Uterus (tissue), 4 donors: Measurements from ENCODE around the gene ESRP2. TPM values are rescaled to one million over a fixed set of nuclear protein-coding genes. Genes with fewer than 3 reads are reported as not detected.
A peak's percentile ranks its signal among the peaks of the same experiment; 100 is the strongest.

ENCODE experiments used
- DNase-seq, 2 donors: peaks; one replicate each; pipeline ENCODE4 v3.0.0-alpha.2; 2019 to 2020
- H3K27ac ChIP-seq, 2 donors: fragments of 200-600 bp; sonication (generic); 1 replicate in 1 of 2; 2 replicates in 1 of 2; pipeline ENCODE4 v1.5.1; 2016 to 2018
- H3K27me3 ChIP-seq, 2 donors: fragments of 200-600 bp; sonication (generic); one replicate each; pipeline ENCODE4 v1.5.1; 2018 to 2019; ENCODE audit warnings: control low read depth in 1 of 2
- H3K36me3 ChIP-seq, 2 donors: fragments of 200-600 bp; sonication (generic); one replicate each; pipeline ENCODE4 v1.5.1; 2019; ENCODE audit warnings: control low read depth in 1 of 2
- H3K4me1 ChIP-seq, 2 donors: fragments of 200-600 bp; sonication (generic); one replicate each; pipeline ENCODE4 v1.5.1; 2018 to 2019; ENCODE audit warnings: control low read depth in 1 of 2
- H3K4me3 ChIP-seq, 2 donors: fragments of 200-600 bp; sonication (generic); 1 replicate in 1 of 2; 2 replicates in 1 of 2; pipeline ENCODE4 v1.5.1; 2018 to 2019; ENCODE audit warnings: mild to moderate bottlenecking in 1 of 2
- H3K9me3 ChIP-seq, 2 donors: fragments of 200-600 bp; sonication (generic); one replicate each; pipeline ENCODE4 v1.5.1; 2019; ENCODE audit warnings: control low read depth in 1 of 2
- CTCF ChIP-seq, 4 experiments: fragments of 200-600 bp in 2 of 4; fragments of 450-650 bp in 2 of 4; sonication (generic) in 2 of 4; IDR thresholded peaks; one replicate each; pipeline ENCODE4 v1.5.1; 2016 to 2019; ENCODE audit warnings: antibody characterized with exemption in 4 of 4, mild to moderate bottlenecking in 2 of 4, moderate library complexity in 1 of 4
- POLR2A ChIP-seq, 2 donors: fragments of 450-650 bp; IDR thresholded peaks; one replicate each; pipeline ENCODE4 v1.6.1; 2016; ENCODE audit warnings: antibody characterized with exemption in 2 of 2, mild to moderate bottlenecking in 1 of 2, moderate library complexity in 1 of 2
- intact Hi-C: fragments of 100-400 bp; cut with DNase I; formaldehyde crosslinking; loops from one replicate; pipeline ENCODE4 v1.15.1; 2023; ENCODE audit warnings: low total_unique reads
- total RNA-seq, 4 donors: library from RNA; depleted of rRNA in 3 of 4; stranded (reverse); fragments of >200 nt in 3 of 4; gene quantifications; one replicate each; pipeline versions ENCODE4 v1.1.0 to v1.2.4, GENCODE V29; 2014 to 2023
- donor health status: DM: yes; HTN: yes; CAD: no.

ESRP2 gene
- total RNA-seq, 4 donors from 2014 or later, result 0.26 to 5.3 (median 0.50) TPM

DNA sequence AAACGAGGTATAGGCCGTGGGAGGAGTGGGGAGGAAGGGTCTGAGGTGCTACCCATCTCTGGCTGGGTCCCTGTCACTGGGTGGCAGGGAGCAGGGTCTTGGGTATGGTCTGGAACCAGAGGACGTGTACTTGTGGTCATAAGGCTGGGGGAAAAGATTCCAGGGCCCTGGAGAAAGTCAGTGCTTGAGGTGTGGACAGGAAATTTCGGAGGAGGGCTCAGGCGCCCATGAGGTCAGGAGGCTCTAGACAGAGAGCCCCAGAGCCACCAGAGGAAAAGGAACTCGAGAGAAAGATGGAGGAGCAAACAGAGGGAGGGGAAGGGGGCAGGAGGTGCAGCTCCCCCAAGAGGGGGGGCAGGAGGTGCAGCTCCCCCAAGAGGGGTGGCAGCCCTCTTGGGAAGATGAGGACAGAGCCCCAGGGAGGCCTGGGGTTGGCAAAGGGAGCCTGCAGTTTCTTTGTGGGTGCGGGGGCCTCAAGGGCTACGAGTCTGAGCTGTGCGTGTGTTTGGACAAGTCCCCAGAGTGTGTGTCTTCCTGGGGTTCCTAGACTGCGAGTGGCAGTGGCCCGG is 27.7 kb upstream of the ESRP2 start:
- peak overlapping the region; percentile 63 to 65 for H3K4me3 ChIP-seq
- H3K9me3 ChIP-seq, result no peaks in the 10 kb centered on the region
- intact Hi-C loops, result loop anchor here (5.0 kb wide), 2 partner anchors 49 to 64 kb away; partner anchors contain the start of genes PRMT7 and SLC7A6OS
- no peaks in the 10 kb centered on the region for H3K36me3 ChIP-seq
- DNase-seq, result no peak
- no peaks in the 10 kb centered on the region for H3K4me1 ChIP-seq
- TF ChIP-seq CTCF (IDR thresholded peaks at IDR 0.05), result no peak
- no peak for TF ChIP-seq POLR2A (IDR thresholded peaks at IDR 0.05)
- no peaks in the 10 kb centered on the region for H3K27me3 ChIP-seq
- peak overlapping the region; percentile 89 to 94 for H3K27ac ChIP-seq

DNA sequence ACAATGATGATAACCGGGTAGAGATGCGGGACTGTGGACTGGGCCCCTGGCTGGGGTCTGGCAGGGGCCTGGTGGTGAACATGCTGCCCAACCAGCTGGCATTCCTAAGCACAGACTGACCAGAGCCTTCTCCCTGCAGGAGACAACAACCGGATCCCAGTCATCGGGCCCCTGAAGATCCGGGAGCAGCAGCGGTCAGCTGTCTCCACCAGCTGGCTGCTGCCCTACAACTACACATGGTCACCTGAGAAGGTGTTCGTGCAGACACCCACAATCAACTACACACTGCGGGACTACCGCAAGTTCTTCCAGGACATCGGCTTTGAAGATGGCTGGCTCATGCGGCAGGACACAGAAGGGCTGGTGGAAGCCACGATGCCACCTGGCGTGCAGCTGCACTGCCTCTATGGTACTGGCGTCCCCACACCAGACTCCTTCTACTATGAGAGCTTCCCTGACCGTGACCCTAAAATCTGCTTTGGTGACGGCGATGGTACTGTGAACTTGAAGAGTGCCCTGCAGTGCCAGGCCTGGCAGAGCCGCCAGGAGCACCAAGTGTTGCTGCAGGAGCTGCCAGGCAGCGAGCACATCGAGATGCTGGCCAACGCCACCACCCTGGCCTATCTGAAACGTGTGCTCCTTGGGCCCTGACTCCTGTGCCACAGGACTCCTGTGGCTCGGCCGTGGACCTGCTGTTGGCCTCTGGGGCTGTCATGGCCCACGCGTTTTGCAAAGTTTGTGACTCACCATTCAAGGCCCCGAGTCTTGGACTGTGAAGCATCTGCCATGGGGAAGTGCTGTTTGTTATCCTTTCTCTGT is 23.3 kb upstream of the ESRP2 start:
- Histone ChIP-seq H3K4me3 (no peak overlapping the region), H3K27me3 (no peaks in the 10 kb centered on the region), H3K9me3 (no peaks in the 10 kb centered on the region), H3K27ac (no peak overlapping the region), H3K4me1 (no peaks in the 10 kb centered on the region), H3K36me3 (no peaks in the 10 kb centered on the region)
- DNase-seq, result no peak
- no peak for TF ChIP-seq CTCF (IDR thresholded peaks at IDR 0.05)
- no peak for TF ChIP-seq POLR2A (IDR thresholded peaks at IDR 0.05)
- intact Hi-C loops, result no loop called here

DNA sequence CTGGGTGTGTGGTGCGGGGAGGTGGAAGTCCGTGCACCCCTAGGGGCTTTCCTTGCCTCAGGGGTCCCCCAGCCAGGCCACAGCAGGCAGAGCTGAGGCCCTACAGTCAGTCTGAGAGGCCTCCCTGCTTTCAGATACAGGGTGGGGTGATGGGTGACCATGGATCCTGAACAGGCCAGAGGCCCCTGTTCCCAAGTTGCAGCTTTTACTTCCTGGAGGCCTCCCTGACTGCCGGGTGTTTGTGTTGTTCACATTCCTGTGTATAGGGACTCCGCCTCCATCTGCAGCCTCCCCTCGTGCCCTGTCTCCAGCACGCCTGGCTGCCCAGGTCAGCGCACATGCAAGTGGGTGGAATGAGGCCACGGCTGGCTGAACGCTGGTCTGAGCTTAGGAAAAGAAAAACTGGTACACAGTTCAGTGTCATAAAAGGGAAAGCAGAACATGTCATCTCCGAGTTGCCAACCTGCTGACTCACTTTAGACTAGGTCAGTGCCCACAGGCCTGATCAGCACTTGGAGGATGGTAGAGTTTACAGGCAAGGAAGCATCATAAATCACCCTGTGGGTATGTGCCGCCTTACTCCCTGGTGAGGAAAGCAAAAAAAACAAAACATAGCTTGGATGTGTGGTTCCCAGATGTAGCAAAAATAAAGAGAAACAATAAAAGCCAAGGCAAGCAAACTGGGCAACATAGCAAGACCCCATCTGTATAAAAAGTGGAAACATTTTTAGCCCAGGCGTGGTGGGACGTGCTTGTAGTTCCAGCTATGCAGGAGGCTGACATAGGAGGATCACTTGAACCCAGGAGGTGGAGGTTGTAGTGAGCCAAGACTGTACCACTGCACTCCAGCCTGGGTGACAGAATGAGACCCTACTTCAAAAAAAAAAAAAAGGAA is 22.2 kb upstream of the ESRP2 start:
- DNase-seq, result no peak

DNA sequence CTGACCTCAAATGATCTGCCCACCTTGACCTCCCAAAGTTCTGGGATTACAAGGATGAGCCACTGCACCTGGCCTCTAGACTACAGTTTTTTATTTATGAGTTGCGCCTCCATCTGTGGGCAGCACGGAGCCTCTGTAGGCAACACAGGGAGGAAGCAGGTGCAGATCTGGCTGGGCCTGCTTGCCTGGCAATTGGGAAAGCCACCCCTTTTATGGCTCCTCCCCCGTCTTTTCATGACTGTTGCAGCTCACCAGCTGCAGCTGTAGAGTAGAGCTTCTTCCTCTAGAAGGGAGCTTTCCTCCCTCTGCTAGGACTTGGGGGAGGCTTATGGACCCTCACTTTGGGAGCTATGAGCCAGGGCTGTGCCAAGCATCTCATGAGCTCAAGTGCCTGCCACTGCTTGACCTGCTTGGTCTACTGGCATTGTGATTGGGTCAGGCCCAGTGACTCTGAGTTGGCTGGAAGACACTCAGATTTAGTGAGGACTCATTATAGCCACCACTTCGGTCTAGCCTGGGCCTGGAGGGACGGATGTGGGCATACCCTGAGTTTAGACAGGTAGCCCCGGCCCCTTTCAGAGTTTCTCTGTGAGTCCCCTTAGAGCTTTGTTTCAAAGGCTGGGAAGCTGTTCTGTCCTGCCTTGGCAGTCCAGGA is 21.5 kb upstream of the ESRP2 start:
- H3K27ac ChIP-seq, result peak overlapping the region in 1 of 2 donors; percentile 31
- H3K4me1 ChIP-seq, result no peaks in the 10 kb centered on the region
- no peak for TF ChIP-seq POLR2A (IDR thresholded peaks at IDR 0.05)
- no peak for TF ChIP-seq CTCF (IDR thresholded peaks at IDR 0.05)
- H3K4me3 ChIP-seq, result no peak overlapping the region
- H3K27me3 ChIP-seq, result no peaks in the 10 kb centered on the region
- DNase-seq, result no peak
- intact Hi-C loops, result no loop called here
- no peaks in the 10 kb centered on the region for H3K9me3 ChIP-seq
- H3K36me3 ChIP-seq, result no peaks in the 10 kb centered on the region

More for the DNA sequence above, 22.2 kb upstream of the ESRP2 start:
- Histone ChIP-seq H3K36me3 (no peaks in the 10 kb centered on the region), H3K27ac (peak overlapping the region in 1 of 2 donors; percentile 31), H3K27me3 (no peaks in the 10 kb centered on the region), H3K4me3 (no peak overlapping the region), H3K9me3 (no peaks in the 10 kb centered on the region), H3K4me1 (no peaks in the 10 kb centered on the region)
- TF ChIP-seq POLR2A (IDR thresholded peaks at IDR 0.05) (no peak), CTCF (IDR thresholded peaks at IDR 0.05) (no peak)
- intact Hi-C loops, result no loop called here
